SK-N-SH treated with all-trans-retinoic acid at 6 μM for 48 hours (cell line): ENCODE measurements around the gene UNC45B.
"Not testable (repeated sequence)": the region's sequence is repeated elsewhere in the genome, so short reads cannot be mapped to it uniquely, and the experiment has no call there.

Experiments used
- ATAC-seq: fragments of 200-7000 bp; cut with Tn5 transposase; 3 replicates; pipeline ENCODE4 v1.9.1; 2020; ENCODE audit warnings: mild to moderate bottlenecking, moderate library complexity
- ARNTL ChIP-seq: fragments of 450-650 bp; formaldehyde crosslinking; IDR thresholded peaks from 2 replicates; pipeline ENCODE4 v1.5.0; 2020; ENCODE audit warnings: low read depth, mild to moderate bottlenecking, moderate library complexity, borderline replicate concordance
- BACH2 ChIP-seq: fragments of 250-450 bp; sonication (Bioruptor Pico); IDR thresholded peaks from 2 replicates; pipeline ENCODE4 v1.9.0; 2021; ENCODE audit warnings: mild to moderate bottlenecking, borderline replicate concordance
- CREB5 ChIP-seq: fragments of 250-450 bp; sonication (Bioruptor Pico); IDR thresholded peaks from 2 replicates; pipeline ENCODE4 v1.5.1; 2020; ENCODE audit warnings: low read depth, mild to moderate bottlenecking, moderate library complexity
- CSDC2 ChIP-seq: fragments of 250-450 bp; sonication (Bioruptor Pico); IDR thresholded peaks from 2 replicates; pipeline ENCODE4 v1.5.0; 2020; ENCODE audit warnings: mild to moderate bottlenecking, moderate library complexity
- ESRRG ChIP-seq: fragments of 250-450 bp; sonication (Bioruptor Pico); IDR thresholded peaks from 2 replicates; pipeline ENCODE4 v1.6.1; 2021; ENCODE audit warnings: mild to moderate bottlenecking
- ISL1 ChIP-seq: fragments of 250-450 bp; sonication (Bioruptor Pico); IDR thresholded peaks from 2 replicates; pipeline ENCODE4 v2.1.2; 2022; ENCODE audit warnings: mild to moderate bottlenecking, moderate library complexity
- OSR1 ChIP-seq: fragments of 250-450 bp; sonication (Bioruptor Pico); IDR thresholded peaks from 2 replicates; pipeline ENCODE4 v1.8.0; 2022; ENCODE audit warnings: moderate library complexity, mild to moderate bottlenecking, inconsistent platforms
- PATZ1 ChIP-seq: fragments of 250-450 bp; sonication (Bioruptor Pico); IDR thresholded peaks from 2 replicates; pipeline ENCODE4 v1.8.0; 2020; ENCODE audit warnings: mild to moderate bottlenecking, moderate library complexity, borderline replicate concordance
- POU6F1 ChIP-seq: fragments of 250-450 bp; sonication (Bioruptor Pico); IDR thresholded peaks from 2 replicates; pipeline ENCODE4 v1.8.0; 2021; ENCODE audit warnings: low read depth, mild to moderate bottlenecking, moderate library complexity, borderline replicate concordance
- PPARA ChIP-seq: fragments of 250-450 bp; sonication (Bioruptor Pico); IDR thresholded peaks from 2 replicates; pipeline ENCODE4 v1.5.0; 2020; ENCODE audit warnings: mild to moderate bottlenecking, borderline replicate concordance
- RARB ChIP-seq: fragments of 250-450 bp; sonication (Bioruptor Pico); IDR thresholded peaks from 2 replicates; pipeline ENCODE4 v1.8.0; 2021; ENCODE audit warnings: mild to moderate bottlenecking, moderate library complexity
- SNAI2 ChIP-seq: fragments of 250-450 bp; sonication (Bioruptor Pico); IDR thresholded peaks from 2 replicates; pipeline ENCODE4 v1.5.0; 2020; ENCODE audit warnings: mild to moderate bottlenecking, moderate library complexity
- TCF4 ChIP-seq: fragments of 250-450 bp; sonication (Bioruptor Pico); IDR thresholded peaks from 2 replicates; pipeline ENCODE4 v1.8.0; 2021; ENCODE audit warnings: mild to moderate bottlenecking, moderate library complexity, borderline replicate concordance
- TOX ChIP-seq: fragments of 250-450 bp; sonication (Bioruptor Pico); IDR thresholded peaks from 2 replicates; pipeline ENCODE4 v1.8.0; 2021; ENCODE audit warnings: mild to moderate bottlenecking, moderate library complexity, borderline replicate concordance
- TSHZ2 ChIP-seq: fragments of 250-450 bp; sonication (Bioruptor Pico); IDR thresholded peaks from 2 replicates; pipeline ENCODE4 v1.5.0; 2020; ENCODE audit warnings: mild to moderate bottlenecking, moderate library complexity
- ZFP3 ChIP-seq: fragments of 250-450 bp; sonication (Bioruptor Pico); IDR thresholded peaks from 2 replicates; pipeline ENCODE4 v1.5.0; 2020; ENCODE audit warnings: mild to moderate bottlenecking, moderate library complexity
- ZFP30 ChIP-seq: fragments of 450-650 bp; formaldehyde crosslinking; IDR thresholded peaks from 2 replicates; pipeline ENCODE4 v1.5.0; 2022; ENCODE audit warnings: mild to moderate bottlenecking, moderate library complexity
- ZNF565 ChIP-seq: fragments of 450-650 bp; formaldehyde crosslinking; conservative IDR thresholded peaks from 2 replicates; pipeline ENCODE4 v1.5.0; 2020; ENCODE audit warnings: low read depth, mild to moderate bottlenecking, moderate library complexity
- ZNF70 ChIP-seq: fragments of 450-650 bp; formaldehyde crosslinking; IDR thresholded peaks from 2 replicates; pipeline ENCODE4 v1.5.0; 2020; ENCODE audit warnings: mild to moderate bottlenecking, moderate library complexity

Gene UNC45B

GRCh38 chr17:35175638-35176415 is 28.2 kb downstream of the UNC45B start (continued):
- no peak for TF ChIP-seq TSHZ2
- no peak for TF ChIP-seq TCF4 (CRISPR knock-in tag)
- TF ChIP-seq ZNF565 (CRISPR knock-in tag) = no peak
- no peak for TF ChIP-seq PPARA
- no peak for TF ChIP-seq BACH2 (CRISPR knock-in tag)

GRCh38 chr17:35176897-35177296 is 29.3 kb downstream of the UNC45B start:
- no peak for ATAC-seq
- TF ChIP-seq ISL1 (CRISPR knock-in tag) = no peak
- no peak for TF ChIP-seq SNAI2
- TF ChIP-seq CREB5 (CRISPR knock-in tag) = no peak
- TF ChIP-seq TOX (CRISPR knock-in tag) = no peak
- no peak for TF ChIP-seq ZNF565 (CRISPR knock-in tag)
- TF ChIP-seq OSR1 = no peak
- no peak for TF ChIP-seq ARNTL
- no peak for TF ChIP-seq ESRRG
- TF ChIP-seq CSDC2 (CRISPR knock-in tag) = no peak
- TF ChIP-seq ZFP3 (CRISPR knock-in tag) = no peak
- TF ChIP-seq PPARA = no peak
- no peak for TF ChIP-seq ZNF70 (CRISPR knock-in tag)
- TF ChIP-seq RARB (CRISPR knock-in tag) = no peak
- no peak for TF ChIP-seq POU6F1 (CRISPR knock-in tag)
- TF ChIP-seq TSHZ2 = no peak
- no peak for TF ChIP-seq PATZ1 (CRISPR knock-in tag)
- no peak for TF ChIP-seq ZFP30 (CRISPR knock-in tag)

- ATAC-seq = not testable (repeated sequence)
These were observed 31.8 kb downstream of the UNC45B start for GRCh38 chr17:35179379-35179778.
